Measurements from ENCODE around the gene DLEC1.
A peak's percentile ranks its signal among the peaks of the same experiment; 100 is the strongest.

Gene DLEC1

DNA sequence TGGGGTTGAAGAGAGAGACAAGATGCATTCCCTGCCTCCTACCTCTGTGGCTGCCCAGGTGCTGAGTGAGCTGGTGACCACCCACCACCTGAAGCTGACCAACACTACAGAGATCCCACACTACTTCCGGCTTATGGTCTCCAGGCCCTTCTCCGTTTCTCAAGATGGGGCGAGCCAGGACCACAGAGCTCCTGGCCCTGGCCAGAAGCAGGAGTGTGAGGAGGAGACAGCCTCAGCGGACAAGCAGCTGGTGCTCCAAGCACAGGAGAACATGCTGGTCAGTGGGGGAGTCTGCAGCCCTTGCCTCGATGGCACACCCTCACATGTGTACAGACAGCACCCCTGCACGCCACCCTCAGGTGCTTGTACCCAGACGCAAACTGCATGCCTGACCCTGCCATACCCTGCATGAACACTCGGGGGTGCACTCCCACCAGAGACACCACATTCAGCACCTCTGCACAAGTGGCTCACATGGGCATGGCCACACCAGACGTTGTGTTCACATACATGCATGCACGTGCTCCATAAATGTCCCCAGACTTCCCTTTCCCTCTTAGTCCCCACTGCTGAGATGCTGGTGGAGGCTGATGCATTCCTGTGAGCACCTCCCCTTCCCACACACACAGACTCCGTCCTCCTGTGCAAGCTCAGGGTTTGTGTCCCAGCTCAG lies 78.9 kb downstream of the DLEC1 start:
- peak; percentile 81 for DNase-seq (ENCODE audit: low read depth)
- H3K4me3 ChIP-seq (ENCODE audit: low read depth, low read length): no peak overlapping the region
- TF ChIP-seq, protein P1, sequence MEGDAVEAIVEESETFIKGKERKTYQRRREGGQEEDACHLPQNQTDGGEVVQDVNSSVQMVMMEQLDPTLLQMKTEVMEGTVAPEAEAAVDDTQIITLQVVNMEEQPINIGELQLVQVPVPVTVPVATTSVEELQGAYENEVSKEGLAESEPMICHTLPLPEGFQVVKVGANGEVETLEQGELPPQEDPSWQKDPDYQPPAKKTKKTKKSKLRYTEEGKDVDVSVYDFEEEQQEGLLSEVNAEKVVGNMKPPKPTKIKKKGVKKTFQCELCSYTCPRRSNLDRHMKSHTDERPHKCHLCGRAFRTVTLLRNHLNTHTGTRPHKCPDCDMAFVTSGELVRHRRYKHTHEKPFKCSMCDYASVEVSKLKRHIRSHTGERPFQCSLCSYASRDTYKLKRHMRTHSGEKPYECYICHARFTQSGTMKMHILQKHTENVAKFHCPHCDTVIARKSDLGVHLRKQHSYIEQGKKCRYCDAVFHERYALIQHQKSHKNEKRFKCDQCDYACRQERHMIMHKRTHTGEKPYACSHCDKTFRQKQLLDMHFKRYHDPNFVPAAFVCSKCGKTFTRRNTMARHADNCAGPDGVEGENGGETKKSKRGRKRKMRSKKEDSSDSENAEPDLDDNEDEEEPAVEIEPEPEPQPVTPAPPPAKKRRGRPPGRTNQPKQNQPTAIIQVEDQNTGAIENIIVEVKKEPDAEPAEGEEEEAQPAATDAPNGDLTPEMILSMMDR (IDR thresholded peaks at IDR 0.05; ENCODE audit: insufficient read depth, low read depth, low read length, missing control alignments): peak; percentile 95

DNA sequence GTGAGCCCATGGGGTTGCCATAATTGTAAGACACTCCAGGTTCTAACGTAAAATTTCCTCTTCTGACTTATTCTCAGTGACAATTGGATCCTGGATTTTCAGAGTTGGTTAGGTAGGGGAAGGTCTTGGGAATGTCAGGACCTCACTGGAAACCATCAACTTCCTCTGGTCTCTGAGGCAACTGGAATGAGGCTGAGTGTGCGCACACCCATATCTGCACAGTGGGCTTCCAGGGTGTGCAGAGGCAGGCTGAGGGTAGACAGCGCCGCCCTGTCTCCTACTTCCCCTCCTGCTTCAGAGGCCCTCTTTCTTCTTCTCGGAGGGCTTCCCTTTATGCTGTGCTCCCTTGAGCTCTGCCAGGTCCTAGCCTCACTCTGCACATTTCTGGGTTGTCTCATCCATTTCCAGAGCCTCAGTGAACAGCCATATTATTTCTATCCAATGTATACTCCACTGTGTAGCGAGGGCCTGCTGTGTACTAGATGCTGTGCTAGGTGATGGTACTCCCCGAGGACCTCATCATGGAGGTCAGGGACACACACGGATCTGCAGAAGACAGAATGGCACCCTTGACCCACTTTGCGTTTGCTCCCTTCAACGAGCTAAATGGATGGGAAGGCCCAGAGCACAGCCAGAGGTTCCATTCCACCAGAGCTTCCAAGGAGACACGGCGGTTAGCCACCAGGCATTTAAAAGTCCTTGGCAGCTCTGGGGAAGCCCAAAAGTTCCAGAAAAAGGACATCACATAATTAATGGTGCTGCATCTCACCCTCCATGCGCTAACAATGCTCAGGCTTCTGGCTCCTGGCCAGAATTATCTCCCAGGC lies 79.6 kb downstream of the DLEC1 start:
- TF ChIP-seq, protein P1 (IDR thresholded peaks at IDR 0.05; ENCODE audit: insufficient read depth, low read depth, low read length, missing control alignments): no peak
- DNase-seq (ENCODE audit: low read depth): no peak
- no peak overlapping the region for H3K4me3 ChIP-seq (ENCODE audit: low read depth, low read length)

DNA sequence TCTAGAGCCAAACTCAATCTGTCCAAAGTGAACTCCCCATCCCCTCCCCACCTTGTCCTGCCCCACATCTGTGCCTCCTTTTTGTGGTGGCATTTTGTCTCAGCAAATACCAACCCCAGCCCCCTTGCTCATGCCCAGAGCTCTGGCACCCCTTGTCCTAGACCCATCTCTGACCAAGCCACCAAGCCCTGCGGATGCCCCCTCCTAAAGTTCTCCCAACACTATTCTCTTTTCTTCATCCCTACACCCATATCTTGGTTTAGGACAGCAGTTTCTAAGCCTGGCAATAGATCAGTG lies 80.2 kb downstream of the DLEC1 start:
- TF ChIP-seq, protein P1 (IDR thresholded peaks at IDR 0.05; ENCODE audit: insufficient read depth, low read depth, low read length, missing control alignments): no peak
- no peak for DNase-seq (ENCODE audit: low read depth)
- H3K4me3 ChIP-seq (ENCODE audit: low read depth, low read length): no peak overlapping the region

DNA sequence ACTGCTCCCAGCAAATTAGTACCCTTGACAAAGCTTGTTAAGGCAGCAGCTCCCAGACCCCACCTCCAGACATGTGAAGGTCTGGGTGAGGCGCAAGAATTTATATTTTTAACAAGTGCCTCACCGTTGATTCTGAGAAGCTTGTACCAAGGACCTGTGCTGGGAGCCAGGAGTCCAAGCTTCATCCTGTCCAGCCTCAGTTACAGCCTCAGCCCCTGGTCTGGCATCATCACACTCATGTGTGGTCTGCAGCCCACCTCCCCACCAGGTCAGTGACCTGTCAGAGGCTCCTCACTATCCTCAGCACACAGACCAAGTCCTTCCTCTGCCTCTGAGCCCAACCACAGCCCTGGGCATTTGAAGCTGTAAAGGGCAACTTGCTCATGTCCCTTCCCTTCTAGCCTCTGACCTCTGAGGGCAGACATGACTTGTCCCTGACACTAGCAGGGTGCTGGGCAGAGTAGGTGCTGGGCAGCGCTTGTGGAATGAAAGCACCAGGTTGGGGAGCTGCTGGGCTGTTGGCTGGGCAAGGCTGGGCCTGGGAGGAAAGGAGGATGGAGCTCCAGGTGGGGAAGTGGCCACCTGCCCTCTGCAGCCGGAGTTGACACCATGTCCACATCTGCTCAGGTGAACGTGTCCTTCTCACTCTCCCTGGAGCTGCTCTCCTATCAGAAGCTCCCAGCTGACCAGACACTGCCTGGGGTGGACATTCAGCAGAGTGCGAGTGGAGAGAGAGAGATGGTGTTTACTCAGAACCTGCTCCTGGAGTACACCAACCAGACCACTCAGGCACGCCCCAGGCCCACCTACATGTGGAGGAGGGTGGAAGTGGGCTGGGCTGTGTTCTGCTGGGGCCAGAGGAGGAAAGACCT lies 81.0 kb downstream of the DLEC1 start:
- no peak overlapping the region for H3K4me3 ChIP-seq (ENCODE audit: low read depth, low read length)
- TF ChIP-seq, protein P1 (IDR thresholded peaks at IDR 0.05; ENCODE audit: insufficient read depth, low read depth, low read length, missing control alignments): no peak
- DNase-seq (ENCODE audit: low read depth): no peak

DNA sequence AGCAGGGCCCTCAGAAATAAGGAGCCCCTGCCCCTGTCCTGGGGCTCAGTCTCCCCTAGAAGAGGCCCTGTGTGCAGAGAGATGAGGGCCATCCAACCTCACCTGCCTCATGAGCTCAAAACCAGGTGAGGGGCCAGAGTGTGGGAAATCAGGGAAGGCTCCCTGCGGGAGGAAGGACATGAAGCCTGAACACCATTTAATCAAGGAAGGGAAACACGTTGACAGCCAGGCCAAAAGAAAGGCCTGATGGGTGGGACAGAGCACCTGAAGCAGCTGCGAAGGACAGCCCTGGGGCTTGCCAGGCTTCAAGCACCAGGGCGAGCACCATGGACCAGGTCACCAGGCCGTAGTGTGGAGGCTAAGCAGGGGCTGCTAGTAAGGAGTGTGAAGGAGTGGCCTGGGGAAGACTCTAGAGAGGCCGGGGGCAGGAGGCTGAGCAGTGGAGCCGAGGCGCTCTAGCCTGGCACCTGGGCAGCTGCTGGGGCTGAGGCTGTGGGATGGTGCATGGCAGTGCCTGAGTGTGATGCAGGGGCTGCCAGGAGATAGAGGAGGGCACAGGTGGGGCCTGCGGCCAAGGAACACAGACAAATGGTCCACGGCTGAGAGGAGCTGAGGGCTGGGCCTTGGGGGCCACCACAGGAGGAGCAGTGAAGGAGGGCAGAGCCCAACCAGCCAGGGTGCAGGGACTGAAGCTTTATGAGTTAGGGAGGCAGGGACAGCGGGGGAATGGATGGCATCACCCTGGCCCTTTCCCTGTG lies 81.9 kb downstream of the DLEC1 start:
- H3K4me3 ChIP-seq (ENCODE audit: low read depth, low read length): no peak overlapping the region
- TF ChIP-seq, protein P1 (IDR thresholded peaks at IDR 0.05; ENCODE audit: insufficient read depth, low read depth, low read length, missing control alignments): no peak
- no peak for DNase-seq (ENCODE audit: low read depth)

DNA sequence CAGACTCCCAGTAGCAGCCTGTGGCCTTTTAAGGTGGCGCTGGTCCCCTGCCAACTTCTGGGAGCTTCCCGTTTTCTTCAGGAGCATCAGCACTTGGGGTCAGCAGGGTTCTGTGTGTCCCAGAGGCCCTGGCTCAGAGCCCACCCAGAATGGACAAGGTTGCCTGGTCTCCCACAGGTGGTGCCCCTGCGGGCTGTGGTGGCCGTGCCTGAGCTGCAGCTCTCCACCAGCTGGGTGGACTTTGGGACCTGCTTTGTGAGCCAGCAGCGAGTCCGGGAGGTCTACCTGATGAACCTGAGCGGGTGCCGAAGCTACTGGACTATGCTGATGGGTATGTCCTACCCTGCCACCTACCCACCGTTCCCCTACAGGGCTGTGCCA lies 82.4 kb downstream of the DLEC1 start:
- no peak overlapping the region for H3K4me3 ChIP-seq (ENCODE audit: low read depth, low read length)
- DNase-seq (ENCODE audit: low read depth): no peak
- TF ChIP-seq, protein P1 (IDR thresholded peaks at IDR 0.05; ENCODE audit: insufficient read depth, low read depth, low read length, missing control alignments): no peak
